ENCODE measurements around the gene PDE2A. TPM values are rescaled to one million over a fixed set of nuclear protein-coding genes. Genes with fewer than 3 reads are reported as not detected.

The PDE2A gene
- total and polyA plus RNA-seq, 8 donors: 3.5 to 548 (median 25.9) TPM

- Histone ChIP-seq H3K27ac (no peak overlapping the region), H3K9me3 (no peaks in the 10 kb centered on the region), H3K4me3 (no peak overlapping the region), H3K36me3 (peaks cover 98 to 100% (median 100%) of the 10 kb centered on the region in 4 donors), H3K27me3 (no peaks in the 10 kb centered on the region), H3K4me1 (peaks cover 0 to 2% (median under 1%) of the 10 kb centered on the region in 4 donors)
- intact Hi-C loops (cut with DNase I; ENCODE audit: low total_unique reads): no loop called here
- DNase-seq: peak; percentile 28 to 76
- TF ChIP-seq POLR2AphosphoS5 (IDR thresholded peaks at IDR 0.05): no peak
- no peak for TF ChIP-seq POLR2A (IDR thresholded peaks at IDR 0.05)
- TF ChIP-seq, protein P1, sequence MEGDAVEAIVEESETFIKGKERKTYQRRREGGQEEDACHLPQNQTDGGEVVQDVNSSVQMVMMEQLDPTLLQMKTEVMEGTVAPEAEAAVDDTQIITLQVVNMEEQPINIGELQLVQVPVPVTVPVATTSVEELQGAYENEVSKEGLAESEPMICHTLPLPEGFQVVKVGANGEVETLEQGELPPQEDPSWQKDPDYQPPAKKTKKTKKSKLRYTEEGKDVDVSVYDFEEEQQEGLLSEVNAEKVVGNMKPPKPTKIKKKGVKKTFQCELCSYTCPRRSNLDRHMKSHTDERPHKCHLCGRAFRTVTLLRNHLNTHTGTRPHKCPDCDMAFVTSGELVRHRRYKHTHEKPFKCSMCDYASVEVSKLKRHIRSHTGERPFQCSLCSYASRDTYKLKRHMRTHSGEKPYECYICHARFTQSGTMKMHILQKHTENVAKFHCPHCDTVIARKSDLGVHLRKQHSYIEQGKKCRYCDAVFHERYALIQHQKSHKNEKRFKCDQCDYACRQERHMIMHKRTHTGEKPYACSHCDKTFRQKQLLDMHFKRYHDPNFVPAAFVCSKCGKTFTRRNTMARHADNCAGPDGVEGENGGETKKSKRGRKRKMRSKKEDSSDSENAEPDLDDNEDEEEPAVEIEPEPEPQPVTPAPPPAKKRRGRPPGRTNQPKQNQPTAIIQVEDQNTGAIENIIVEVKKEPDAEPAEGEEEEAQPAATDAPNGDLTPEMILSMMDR (IDR thresholded peaks at IDR 0.05): no peak
- no peak for TF ChIP-seq EP300 (IDR thresholded peaks at IDR 0.05)
- WGBS, 5 donors: 75 to 96% (median 82%) methylated on average over 9 to 44 of the region's 44 CpGs
Observed at GRCh38 chr11:72696866-72697700, 22.9 kb upstream of the PDE2A start.

DNA sequence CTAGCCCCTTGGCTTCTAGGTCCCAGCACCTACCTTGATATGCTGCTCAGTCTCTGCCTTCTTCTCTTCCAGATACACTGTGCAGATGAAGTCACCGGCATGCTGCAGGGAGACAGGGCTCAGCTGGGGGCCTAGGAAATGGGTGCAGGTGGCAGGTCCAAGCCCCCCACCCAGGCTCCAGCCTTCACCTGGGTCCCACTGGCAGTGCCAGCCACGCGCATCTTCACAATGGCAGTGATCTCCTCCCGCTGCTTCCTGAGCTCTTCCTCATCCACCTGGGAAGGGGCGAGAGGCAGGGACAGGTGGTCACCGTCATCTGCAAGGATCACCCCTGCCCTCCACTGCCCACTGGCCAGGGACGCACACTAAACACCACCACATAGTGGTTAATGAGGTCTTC is 21.1 kb upstream of the PDE2A start:
- Histone ChIP-seq H3K4me1 (no peaks in the 10 kb centered on the region), H3K27me3 (no peaks in the 10 kb centered on the region), H3K4me3 (no peak overlapping the region), H3K36me3 (peaks cover 91 to 100% (median 100%) of the 10 kb centered on the region in 4 donors), H3K9me3 (no peaks in the 10 kb centered on the region), H3K27ac (no peak overlapping the region)
- no peak for DNase-seq
- intact Hi-C loops (cut with DNase I; ENCODE audit: low total_unique reads): no loop called here
- WGBS, 5 donors: 93 to 97% (median 95%) methylated on average over 6 to 7 of the region's 7 CpGs
- TF ChIP-seq POLR2A (IDR thresholded peaks at IDR 0.05) (no peak), POLR2AphosphoS5 (IDR thresholded peaks at IDR 0.05) (no peak), EP300 (IDR thresholded peaks at IDR 0.05) (no peak)
- TF ChIP-seq, protein P1 (IDR thresholded peaks at IDR 0.05): no peak

DNA sequence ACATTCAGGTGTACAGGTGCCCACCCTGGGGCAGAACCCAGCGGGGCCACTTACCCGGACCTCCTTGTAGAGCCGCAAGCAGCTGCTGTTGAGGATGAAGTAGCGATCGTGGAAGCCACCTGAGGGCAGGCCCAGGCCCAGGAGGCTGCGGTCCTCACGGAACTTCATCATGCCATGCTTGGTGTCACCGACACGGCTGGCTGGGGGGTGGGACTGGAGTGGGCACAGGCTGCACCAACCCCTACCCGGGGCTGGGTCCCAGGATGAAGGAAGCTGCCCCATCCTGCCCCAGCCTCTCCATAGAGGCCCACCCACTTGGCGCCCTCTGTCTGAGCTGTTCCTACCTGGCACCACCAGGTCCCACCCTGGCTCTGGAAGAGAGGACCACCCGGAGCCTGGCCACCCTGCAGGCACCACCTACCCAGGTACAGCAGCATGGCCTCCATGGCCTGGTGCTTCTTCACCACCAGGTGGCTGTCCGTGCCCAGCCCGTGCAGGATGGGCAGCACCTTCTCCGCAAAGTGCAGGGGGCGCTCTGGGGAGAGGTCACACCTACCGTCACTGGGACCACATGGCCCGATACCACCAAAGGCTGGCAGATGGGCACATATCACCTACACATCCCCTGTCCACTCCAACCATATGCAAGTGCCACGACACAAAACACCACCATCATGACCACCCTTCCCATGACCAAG is 19.2 kb upstream of the PDE2A start:
- no peak overlapping the region for H3K27ac ChIP-seq
- no peaks in the 10 kb centered on the region for H3K27me3 ChIP-seq
- no peaks in the 10 kb centered on the region for H3K9me3 ChIP-seq
- no peak overlapping the region for H3K4me3 ChIP-seq
- H3K36me3 ChIP-seq: peaks cover 84 to 100% (median 100%) of the 10 kb centered on the region in 4 donors
- intact Hi-C loops (cut with DNase I; ENCODE audit: low total_unique reads): no loop called here
- H3K4me1 ChIP-seq: peaks cover 0 to 5% (median 0%) of the 10 kb centered on the region in 4 donors
- 89 to 97% (median 96%) methylated on average over 9 to 19 of the region's 19 CpGs for WGBS, 5 donors
- no peak for DNase-seq
- TF ChIP-seq, protein P1 (IDR thresholded peaks at IDR 0.05): no peak
- TF ChIP-seq POLR2AphosphoS5 (IDR thresholded peaks at IDR 0.05) (no peak), POLR2A (IDR thresholded peaks at IDR 0.05) (no peak), EP300 (IDR thresholded peaks at IDR 0.05) (no peak)

DNA sequence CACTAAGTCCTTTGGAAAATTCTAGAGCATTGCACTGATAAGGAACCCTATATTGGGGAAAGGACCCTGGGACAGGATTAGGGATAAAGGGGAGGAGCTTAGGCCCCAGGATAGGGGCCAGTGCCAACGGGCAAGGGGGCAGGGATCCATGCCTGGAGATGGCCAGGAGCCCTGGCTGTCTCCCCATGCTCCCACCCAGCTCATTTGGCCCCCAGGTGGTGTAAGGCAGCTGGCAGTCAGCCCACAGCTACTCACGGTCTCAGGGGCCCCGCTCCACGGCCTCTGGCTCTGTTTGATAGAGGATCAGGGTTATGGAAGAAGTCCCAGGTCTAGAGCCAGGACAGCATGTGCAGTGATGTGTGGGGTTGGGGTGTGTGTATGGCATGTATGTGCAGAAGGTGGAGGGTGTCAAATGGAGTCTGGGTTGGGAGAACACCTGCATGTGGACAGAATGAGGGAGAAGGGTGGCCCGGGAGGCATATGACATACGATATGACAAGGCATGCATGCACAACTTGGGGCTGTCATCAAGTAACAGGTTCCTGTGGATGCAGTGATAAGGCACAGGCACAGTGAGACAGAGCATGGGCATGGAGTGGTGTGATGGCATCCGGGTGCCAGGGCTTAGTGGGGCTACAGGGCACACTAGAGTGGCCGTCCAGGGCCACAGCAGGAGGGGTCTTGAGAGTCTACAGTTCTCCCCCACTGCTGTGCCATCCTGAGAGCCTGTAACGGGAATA is 18.4 kb upstream of the PDE2A start:
- Histone ChIP-seq H3K9me3 (no peaks in the 10 kb centered on the region), H3K4me3 (no peak overlapping the region), H3K36me3 (peaks cover 84 to 100% (median 100%) of the 10 kb centered on the region in 4 donors), H3K27me3 (no peaks in the 10 kb centered on the region), H3K4me1 (peaks cover 0 to 5% (median 0%) of the 10 kb centered on the region in 4 donors), H3K27ac (no peak overlapping the region)
- 82 to 87% (median 86%) methylated on average over 9 of the region's 9 CpGs for WGBS, 5 donors
- intact Hi-C loops (cut with DNase I; ENCODE audit: low total_unique reads): no loop called here
- no peak for DNase-seq
- no peak for TF ChIP-seq POLR2A (IDR thresholded peaks at IDR 0.05)
- no peak for TF ChIP-seq POLR2AphosphoS5 (IDR thresholded peaks at IDR 0.05)
- TF ChIP-seq EP300 (IDR thresholded peaks at IDR 0.05): no peak
- TF ChIP-seq, protein P1 (IDR thresholded peaks at IDR 0.05): no peak
